Heart left ventricle (tissue), 16 donors: ENCODE measurements around the gene NEUROD4. TPM values are rescaled to one million over a fixed set of nuclear protein-coding genes. Genes with fewer than 3 reads are reported as not detected.
A peak's percentile ranks its signal among the peaks of the same experiment; 100 is the strongest.

Source experiments
- ATAC-seq, 4 donors: fragments of 200-7000 bp; cut with Tn5 transposase; one replicate each; pipeline ENCODE4 v1.9.1; 2020 to 2022; ENCODE audit warnings: moderate library complexity in 4 of 4, mild to moderate bottlenecking in 3 of 4, moderate number of reproducible peaks in 1 of 4
- DNase-seq, 5 donors: peaks; one replicate each; pipeline ENCODE4 v3.0.0-alpha.2; 2020
- H3K27ac ChIP-seq, 12 donors: fragments of 200-600 bp; sonication (generic) in 4 of 12; one replicate each; pipeline versions ENCODE4 v1.5.0 to v1.8.0; 2016 to 2022; ENCODE audit warnings: mild to moderate bottlenecking in 2 of 12
- H3K27me3 ChIP-seq, 9 donors: fragments of 200-600 bp; sonication (generic) in 2 of 9; one replicate each; pipeline versions ENCODE4 v1.5.1 to v1.8.0; 2016 to 2022; ENCODE audit warnings: mild to moderate bottlenecking in 3 of 9
- H3K36me3 ChIP-seq, 9 donors: fragments of 200-600 bp; sonication (generic) in 2 of 9; one replicate each; pipeline versions ENCODE4 v1.5.0 to v1.8.0; 2018 to 2022; ENCODE audit warnings: mild to moderate bottlenecking in 2 of 9
- H3K4me1 ChIP-seq, 12 donors: fragments of 200-600 bp; sonication (generic) in 4 of 12; one replicate each; pipeline versions ENCODE4 v1.5.0 to v1.8.0; 2016 to 2022; ENCODE audit warnings: mild to moderate bottlenecking in 3 of 12
- H3K4me3 ChIP-seq, 12 donors: fragments of 200-600 bp; sonication (generic) in 4 of 12; one replicate each; pipeline versions ENCODE4 v1.5.0 to v1.8.0; 2017 to 2022; ENCODE audit warnings: mild to moderate bottlenecking in 9 of 12, moderate library complexity in 4 of 12
- H3K9me3 ChIP-seq, 12 donors: fragments of 200-600 bp; sonication (generic) in 4 of 12; one replicate each; pipeline versions ENCODE4 v1.5.0 to v1.8.0; 2016 to 2022; ENCODE audit warnings: mild to moderate bottlenecking in 1 of 12
- CTCF ChIP-seq, 12 donors: fragments of 200-600 bp; sonication (generic) in 4 of 12; IDR thresholded peaks; one replicate each; pipeline versions ENCODE4 v1.5.0 to v1.8.0; 2018 to 2022; ENCODE audit warnings: antibody characterized with exemption in 12 of 12, mild to moderate bottlenecking in 5 of 12
- POLR2A ChIP-seq, 2 donors: fragments of 450-650 bp; IDR thresholded peaks; one replicate each; pipeline ENCODE4 v1.6.1; 2017; ENCODE audit warnings: antibody characterized with exemption in 2 of 2, mild to moderate bottlenecking in 2 of 2, moderate library complexity in 2 of 2
- WGBS, 4 donors: extraction: QIAGEN DNeasy Blood & Tissue Kit in 2 of 4; methylation state at CpG; one replicate each; pipeline versions ENCODE4 v1.1.5 to v1.1.7; 2013 to 2018; 5-methylcytosine and 5-hydroxymethylcytosine counted together
- intact Hi-C, 10 donors: fragments of 100-400 bp; cut with DNase I; formaldehyde crosslinking; loops; one replicate each; pipeline versions ENCODE4 v1.11.1 to v1.14.2; 2022
- polyA plus RNA-seq, 2 donors: library from polyadenylated mRNA; stranded (reverse); fragments of 200-250 nt; gene quantifications; one replicate each; pipeline ENCODE4 v1.2.3, GENCODE V29; 2013
- total RNA-seq, 9 donors: library from RNA; depleted of rRNA in 2 of 9; stranded (reverse); fragments of >200 nt in 2 of 9; fragmentation: NEBNext Ultra II Directional in 3 of 9; extraction: Animal tissue kit (Norgen Biotek cat#: 25700) in 3 of 9; gene quantifications; one replicate each; pipeline versions ENCODE4 v1.1.0 to v1.2.4, GENCODE V29; 2016 to 2023
- donor health status: ischemic (EF 13 %, LVEDD 7.1; RV severe dilation, severe dysfunction).
- donor health status: healthy with polysubstance abuse.
- donor health status: DM: no; HTN: yes; CAD: no.
- donor health status: DM: no; HTN: no; CAD: no.
- donor health status: ischemic (EF 25% LVEDD 6.9; RV normal size, moderate dysfunction).
- donor health status: ischemic (EF 25% LVEDD 5.7; RV mildly dilated, moderate dysfunction).
- donor health status: healthy.
- donor health status: DM: yes; HTN: yes; CAD: no.
- donor health status: ischemic (EF 35%, LVEDD 5.7; RV mildly dilated, moderate dysfunction).
- donor health status: nonischemic (EF 11% LVEDD 7.7; RV severe dilation, severe dysfunction).
- donor health status: DM: yes; HTN: yes; CAD: no.
- donor health status: PGD.
- donor health status: ischemic (EF 29% LVEDD 5.4; RV normal size, mild dysfunction).
- donor health status: nonischemic (EF 23%, LVEDD 6.1; RV moderate dilation, normal function).

Gene NEUROD4
- total and polyA plus RNA-seq, 11 donors, result not detected

- Histone ChIP-seq H3K4me3 (no peak overlapping the region), H3K27ac (no peak overlapping the region), H3K9me3 (no peaks in the 10 kb centered on the region), H3K4me1 (no peaks in the 10 kb centered on the region), H3K27me3 (peaks cover 0 to 33% (median 8%) of the 10 kb centered on the region in 9 donors), H3K36me3 (no peaks in the 10 kb centered on the region)
- ATAC-seq, result no peak
- no peak for DNase-seq
- 73 to 79% (median 74%) methylated on average over 8 of the region's 8 CpGs for WGBS, 4 donors
- intact Hi-C loops, result loop anchor here in 4 of 10 donors (1.0 to 10.0 kb wide), 4 partner anchors 73 to 323 kb away; no protein-coding TSS in a partner anchor
- TF ChIP-seq CTCF (IDR thresholded peaks at IDR 0.05) (no peak), POLR2A (IDR thresholded peaks at IDR 0.05) (no peak)
These were observed 47.9 kb downstream of the NEUROD4 start for GRCh38 chr12:55067701-55068100.

- intact Hi-C loops, result loop anchor here in 4 of 10 donors (1.0 to 10.0 kb wide), 4 partner anchors 74 to 324 kb away; no protein-coding TSS in a partner anchor
- Histone ChIP-seq H3K27me3 (peaks cover 0 to 26% (median under 1%) of the 10 kb centered on the region in 9 donors), H3K36me3 (no peaks in the 10 kb centered on the region), H3K9me3 (no peaks in the 10 kb centered on the region), H3K4me1 (no peaks in the 10 kb centered on the region), H3K27ac (no peak overlapping the region), H3K4me3 (no peak overlapping the region)
- WGBS, 4 donors, result 50 to 56% (median 53%) methylated on average over 8 of the region's 8 CpGs
- ATAC-seq (peak; percentile 37 to 75 (median 56)), DNase-seq (no peak)
- TF ChIP-seq POLR2A (IDR thresholded peaks at IDR 0.05) (no peak), CTCF (IDR thresholded peaks at IDR 0.05) (peak; percentile 56 to 83 (median 68))
These were observed 48.7 kb downstream of the NEUROD4 start for GRCh38 chr12:55068416-55069010.

GRCh38 chr12:55072083-55072482 lies 52.3 kb downstream of the NEUROD4 start:
- ATAC-seq (peak in 3 of 4 donors; percentile 49 to 65 (median 63)), DNase-seq (peak; percentile 27 to 79 (median 34))
- Histone ChIP-seq H3K4me1 (no peaks in the 10 kb centered on the region), H3K27me3 (peaks cover 0 to 21% (median 0%) of the 10 kb centered on the region in 9 donors), H3K36me3 (no peaks in the 10 kb centered on the region), H3K9me3 (no peaks in the 10 kb centered on the region), H3K4me3 (no peak overlapping the region), H3K27ac (no peak overlapping the region)
- WGBS, 4 donors, result 50 to 63% (median 57%) methylated on average over 3 of the region's 3 CpGs
- no peak for TF ChIP-seq POLR2A (IDR thresholded peaks at IDR 0.05)
- TF ChIP-seq CTCF (IDR thresholded peaks at IDR 0.05), result peak in 9 of 12 donors; percentile 11 to 54 (median 21)
- intact Hi-C loops, result loop anchor here in 9 of 10 donors (1.0 to 10.0 kb wide), 6 partner anchors 77 to 370 kb away; no protein-coding TSS in a partner anchor
